Ovary (tissue), 9 donors: Measurements from ENCODE around the gene WNT6. TPM values are rescaled to one million over a fixed set of nuclear protein-coding genes. Genes with fewer than 3 reads are reported as not detected.

Source experiments
- DNase-seq, 5 donors: peaks; one replicate each; pipeline ENCODE4 v3.0.0-alpha.2; 2019 to 2020
- H3K27ac ChIP-seq, 2 donors: fragments of 200-600 bp; one replicate each; pipeline versions ENCODE4 v1.5.1 to v1.8.0; 2019 to 2022
- H3K27me3 ChIP-seq: fragments of 200-600 bp; one replicate; pipeline ENCODE4 v1.8.0; 2022
- H3K36me3 ChIP-seq: fragments of 200-600 bp; sonication (generic); one replicate; pipeline ENCODE4 v1.5.1; 2019
- H3K4me1 ChIP-seq: one replicate; pipeline ENCODE4 v1.8.1; 2013; ENCODE audit warnings: mild to moderate bottlenecking, moderate library complexity; ENCODE audit not compliant: insufficient read depth
- H3K4me3 ChIP-seq: fragments of 200-600 bp; sonication (generic); one replicate; pipeline ENCODE4 v1.5.1; 2017
- H3K9me3 ChIP-seq, 2 donors: fragments of 200-600 bp in 1 of 2; sonication (generic) in 1 of 2; one replicate each; pipeline versions ENCODE4 v1.5.1 to v1.8.1; 2013 to 2019; ENCODE audit warnings: mild to moderate bottlenecking in 1 of 2, moderate library complexity in 1 of 2
- EP300 ChIP-seq: sonication (generic); formaldehyde crosslinking; IDR thresholded peaks from one replicate; pipeline ENCODE4 v1.6.1; 2017; ENCODE audit warnings: antibody characterized with exemption
- POLR2A ChIP-seq: fragments of 450-650 bp; IDR thresholded peaks from one replicate; pipeline ENCODE4 v1.6.1; 2017; ENCODE audit warnings: antibody characterized with exemption, mild to moderate bottlenecking, moderate library complexity
- WGBS, 3 donors: extraction: QIAGEN DNeasy Blood & Tissue Kit in 1 of 3; methylation state at CpG; one replicate each; pipeline versions ENCODE4 v1.1.5 to v1.1.7; 2013 to 2017; 5-methylcytosine and 5-hydroxymethylcytosine counted together
- intact Hi-C, 4 donors: fragments of 100-400 bp; cut with DNase I; formaldehyde crosslinking; loops; one replicate each; pipeline versions ENCODE4 v1.11.0 to v1.15.1; 2022 to 2023
- polyA plus RNA-seq, 2 donors: library from polyadenylated mRNA; stranded (reverse); fragments of 200-250 nt in 1 of 2; fragments of 350-450 nt in 1 of 2; fragmentation: Illumina TruSeq in 1 of 2; extraction: RNeasy Lipid Tissue Mini Kit (QIAGEN cat#74804) in 1 of 2; gene quantifications; one replicate each; pipeline ENCODE4 v1.2.3, GENCODE V29; 2013 to 2014
- total RNA-seq, 7 donors: library from RNA; depleted of rRNA in 2 of 7; stranded (reverse); fragments of >200 nt in 2 of 7; fragmentation: NEBNext Ultra II Directional in 3 of 7; extraction: Animal tissue kit (Norgen Biotek cat#: 25700) in 3 of 7; gene quantifications; one replicate each; pipeline versions ENCODE4 v1.1.0 to v1.2.4, GENCODE V29; 2016 to 2023
- TF ChIP-seq, protein P1 (sequence below), 3 donors: fragments of 450-650 bp in 2 of 3; fragments of 200-600 bp in 1 of 3; IDR thresholded peaks; one replicate each; pipeline versions ENCODE4 v1.5.1 to v1.8.0; 2016 to 2022; ENCODE audit warnings: antibody characterized with exemption in 3 of 3, mild to moderate bottlenecking in 1 of 3
- donor health status: DM: no; HTN: no; CAD: no; lungs with moderate emphysema.
- donor health status: DM: no; HTN: no; CAD: no.
- donor health status: Bipolar disorder and iron deficiency.
- donor health status: DM: yes; HTN: yes; CAD: no.
- donor health status: DM: no; HTN: no; CAD: no.
- donor health status: DM: yes; HTN: yes; CAD: no.

WNT6 gene
- total and polyA plus RNA-seq, 9 donors = 0.13 to 4.5 (median 2.0) TPM

DNA sequence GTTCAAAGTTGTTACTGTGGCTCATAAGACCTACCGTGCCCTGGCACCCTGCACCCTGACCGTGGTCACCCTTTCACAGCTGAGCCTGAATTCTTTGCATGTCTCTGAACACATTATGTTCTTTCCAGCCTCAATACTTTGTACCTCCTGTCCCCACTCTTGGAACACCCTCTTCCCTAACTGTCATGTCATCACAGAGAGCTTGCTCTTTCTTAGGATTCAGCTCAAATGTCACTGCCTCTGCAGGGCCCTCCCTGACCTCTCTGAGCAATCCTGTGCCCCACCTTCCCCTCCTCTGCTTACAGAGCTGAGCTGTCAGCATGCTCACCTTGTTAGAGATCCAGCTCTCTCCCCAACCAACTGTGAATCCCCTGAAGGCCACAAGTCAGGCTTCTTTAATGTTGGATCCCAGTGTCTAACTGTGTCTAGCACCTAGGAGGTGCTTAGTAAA, 43.0 kb upstream of the WNT6 start:
- no peak overlapping the region for H3K4me3 ChIP-seq
- H3K36me3 ChIP-seq = no peaks in the 10 kb centered on the region
- no peaks in the 10 kb centered on the region for H3K9me3 ChIP-seq
- no peaks in the 10 kb centered on the region for H3K4me1 ChIP-seq
- no peak overlapping the region for H3K27ac ChIP-seq
- TF ChIP-seq, protein P1, sequence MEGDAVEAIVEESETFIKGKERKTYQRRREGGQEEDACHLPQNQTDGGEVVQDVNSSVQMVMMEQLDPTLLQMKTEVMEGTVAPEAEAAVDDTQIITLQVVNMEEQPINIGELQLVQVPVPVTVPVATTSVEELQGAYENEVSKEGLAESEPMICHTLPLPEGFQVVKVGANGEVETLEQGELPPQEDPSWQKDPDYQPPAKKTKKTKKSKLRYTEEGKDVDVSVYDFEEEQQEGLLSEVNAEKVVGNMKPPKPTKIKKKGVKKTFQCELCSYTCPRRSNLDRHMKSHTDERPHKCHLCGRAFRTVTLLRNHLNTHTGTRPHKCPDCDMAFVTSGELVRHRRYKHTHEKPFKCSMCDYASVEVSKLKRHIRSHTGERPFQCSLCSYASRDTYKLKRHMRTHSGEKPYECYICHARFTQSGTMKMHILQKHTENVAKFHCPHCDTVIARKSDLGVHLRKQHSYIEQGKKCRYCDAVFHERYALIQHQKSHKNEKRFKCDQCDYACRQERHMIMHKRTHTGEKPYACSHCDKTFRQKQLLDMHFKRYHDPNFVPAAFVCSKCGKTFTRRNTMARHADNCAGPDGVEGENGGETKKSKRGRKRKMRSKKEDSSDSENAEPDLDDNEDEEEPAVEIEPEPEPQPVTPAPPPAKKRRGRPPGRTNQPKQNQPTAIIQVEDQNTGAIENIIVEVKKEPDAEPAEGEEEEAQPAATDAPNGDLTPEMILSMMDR (IDR thresholded peaks at IDR 0.05) = no peak
- TF ChIP-seq POLR2A (no peak), EP300 (no peak)
- DNase-seq = no peak
- intact Hi-C loops = no loop called here
- H3K27me3 ChIP-seq = no peaks in the 10 kb centered on the region
- WGBS, 3 donors = 88 to 93% (median 90%) methylated on average over 2 of the region's 2 CpGs

DNA sequence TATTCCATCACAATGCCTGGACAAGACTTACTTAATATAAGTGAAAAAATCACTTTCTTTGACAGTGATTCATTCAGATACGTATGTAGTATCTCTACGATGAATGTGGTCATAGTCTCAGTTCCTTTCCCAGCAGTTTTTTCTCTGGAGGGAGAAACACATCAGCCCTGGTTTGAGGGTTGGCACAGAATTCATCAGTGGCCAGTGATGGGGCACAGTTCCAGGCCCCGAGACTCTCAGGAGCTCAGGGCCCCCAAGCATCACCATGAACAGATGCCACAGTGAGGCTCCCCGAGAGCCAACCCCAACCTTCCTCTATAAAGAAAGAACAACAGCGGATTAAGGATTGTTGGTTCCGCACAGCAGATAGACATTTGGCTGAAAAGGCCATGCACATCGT, 40.5 kb upstream of the WNT6 start:
- Histone ChIP-seq H3K36me3 (no peaks in the 10 kb centered on the region), H3K9me3 (no peaks in the 10 kb centered on the region), H3K4me1 (no peaks in the 10 kb centered on the region), H3K4me3 (no peak overlapping the region), H3K27me3 (no peaks in the 10 kb centered on the region), H3K27ac (no peak overlapping the region)
- intact Hi-C loops = no loop called here
- TF ChIP-seq POLR2A (no peak), EP300 (no peak)
- TF ChIP-seq, protein P1 (IDR thresholded peaks at IDR 0.05) = no peak
- no peak for DNase-seq
- 89 to 94% (median 90%) methylated on average over 7 of the region's 7 CpGs for WGBS, 3 donors

DNA sequence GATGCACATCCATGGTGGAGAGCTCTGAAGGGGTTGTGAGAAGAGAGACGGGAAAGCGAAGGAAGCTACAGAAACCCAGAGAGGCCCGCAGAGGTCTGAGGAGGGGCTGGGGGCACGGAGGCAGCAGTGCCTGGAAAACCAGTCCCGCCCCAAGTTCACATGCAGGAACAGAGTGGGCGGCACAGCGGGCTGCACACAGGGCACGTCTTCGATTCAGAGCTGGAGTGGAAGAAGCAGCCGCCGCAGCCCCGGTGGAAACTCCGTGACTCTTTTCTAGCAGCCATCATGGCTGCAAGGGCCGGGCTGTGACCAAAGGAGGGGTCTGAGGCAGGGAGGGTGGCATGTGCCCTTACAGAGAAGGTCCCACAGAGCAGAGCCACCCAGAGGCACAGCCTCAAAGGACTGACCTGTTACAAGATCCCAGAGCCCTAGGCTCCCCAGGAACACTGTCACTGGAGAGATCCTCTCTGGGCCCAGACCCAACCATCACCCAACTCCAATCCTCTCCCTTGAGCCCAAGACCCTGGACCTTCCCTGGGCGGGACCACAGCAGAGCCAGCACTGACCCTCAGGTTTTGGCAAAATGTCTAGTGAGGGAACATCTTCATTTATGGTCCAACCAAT, 38.7 kb upstream of the WNT6 start:
- DNase-seq = no peak
- intact Hi-C loops = loop anchor here in 1 of 4 donors (10.0 kb wide), 1 partner anchor 86 kb away; no protein-coding TSS in a partner anchor
- Histone ChIP-seq H3K4me3 (no peak overlapping the region), H3K36me3 (no peaks in the 10 kb centered on the region), H3K27ac (no peak overlapping the region), H3K4me1 (no peaks in the 10 kb centered on the region), H3K9me3 (no peaks in the 10 kb centered on the region), H3K27me3 (no peaks in the 10 kb centered on the region)
- no peak for TF ChIP-seq POLR2A
- TF ChIP-seq, protein P1 (IDR thresholded peaks at IDR 0.05) = no peak
- TF ChIP-seq EP300 = no peak
- 94 to 98% (median 95%) methylated on average over 15 of the region's 15 CpGs for WGBS, 3 donors

DNA sequence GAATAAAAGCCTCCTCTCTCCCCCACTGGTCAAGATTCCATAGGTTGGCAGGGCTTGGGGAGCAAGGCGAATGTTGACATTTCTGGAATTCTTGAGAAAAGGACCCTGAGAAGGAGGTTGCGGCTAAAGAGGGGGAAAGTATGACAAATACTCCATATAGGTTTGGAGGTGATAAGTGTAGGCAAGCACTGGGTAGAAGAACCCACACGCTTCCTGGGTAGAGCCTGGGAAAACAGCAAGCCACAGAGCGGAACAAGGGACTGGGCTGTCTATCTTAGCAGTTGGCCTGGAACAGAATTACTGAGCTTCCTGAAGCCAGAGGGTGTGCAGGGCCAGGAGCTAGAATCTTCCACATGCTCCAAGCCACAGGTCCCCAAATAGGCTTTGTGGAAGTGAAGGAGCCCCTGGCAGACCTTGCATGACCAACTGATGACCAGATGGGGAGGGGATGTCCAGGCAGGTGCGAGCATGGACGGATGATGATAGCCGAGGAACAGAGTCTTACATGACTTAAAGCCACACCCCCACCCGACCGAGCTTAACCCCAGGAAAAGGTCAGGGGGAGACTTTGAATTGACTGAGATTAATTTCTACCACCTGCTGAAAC, 37.9 kb upstream of the WNT6 start:
- no peaks in the 10 kb centered on the region for H3K9me3 ChIP-seq
- no peak overlapping the region for H3K27ac ChIP-seq
- no peaks in the 10 kb centered on the region for H3K36me3 ChIP-seq
- 65 to 73% (median 70%) methylated on average over 9 of the region's 9 CpGs for WGBS, 3 donors
- DNase-seq = no peak
- no peaks in the 10 kb centered on the region for H3K27me3 ChIP-seq
- TF ChIP-seq POLR2A = no peak
- TF ChIP-seq EP300 = no peak
- TF ChIP-seq, protein P1 (IDR thresholded peaks at IDR 0.05) = no peak
- H3K4me1 ChIP-seq = no peaks in the 10 kb centered on the region
- H3K4me3 ChIP-seq = no peak overlapping the region
- intact Hi-C loops = loop anchor here in 1 of 4 donors (10.0 kb wide), 1 partner anchor 87 kb away; no protein-coding TSS in a partner anchor
